Smooth muscle cell of the coronary artery (primary cell): Measurements from ENCODE around the gene ELOA2. TPM values are rescaled to one million over a fixed set of nuclear protein-coding genes. Genes with fewer than 3 reads are reported as not detected.

Experiments used
- total RNA-seq: library from RNA; depleted of rRNA; stranded (reverse); fragments of >200 nt; gene quantifications from 2 replicates; pipeline ENCODE4 v1.2.3, GENCODE V29; 2014; ENCODE audit warnings: low replicate concordance

ELOA2 gene
- not detected in 2 replicates for total RNA-seq

DNA sequence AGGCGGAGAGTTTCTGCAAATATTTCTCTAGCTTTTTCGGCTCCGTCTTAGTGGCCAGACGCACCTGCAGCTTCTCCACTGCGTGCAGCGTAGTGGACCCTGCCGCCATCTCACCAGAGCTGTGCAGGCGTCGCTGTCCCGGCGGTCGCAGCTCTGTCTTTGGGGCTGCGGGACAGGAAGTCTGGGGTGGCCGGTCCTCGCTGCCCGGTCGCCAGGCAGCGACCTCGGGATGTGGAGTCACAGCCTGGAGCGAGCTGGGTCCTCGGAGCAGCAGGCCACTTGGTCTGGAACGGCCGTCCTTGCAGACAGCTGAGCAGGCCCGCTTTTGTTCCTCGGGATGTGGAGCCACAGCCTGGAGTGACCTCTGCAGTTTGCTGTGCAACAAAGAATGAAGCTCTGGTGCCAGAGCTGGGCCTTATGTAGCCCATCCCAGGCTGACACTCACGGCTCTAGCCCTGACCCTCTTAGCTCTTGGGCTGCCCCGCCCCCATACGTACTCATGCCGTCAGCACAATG is at the start of gene ELOA2:
ELOA2 (minus strand) TSS at position 466 of the 516 bp plus-strand sequence; CDS start at position 109, 357 bp downstream.

Other genes starting within 250 kb of the ELOA2 start
- gene PIAS2, start 118.1 kb downstream of the ELOA2 start, total RNA-seq = 11.8 and 12.1 TPM in 2 replicates
- gene KATNAL2, start 118.0 kb downstream of the ELOA2 start, total RNA-seq = 0.75 and 4.6 TPM in 2 replicates
- 12.3 and 21.4 TPM in 2 replicates for gene HDHD2, start 114.9 kb upstream of the ELOA2 start, total RNA-seq
- 20.6 and 55.1 TPM in 2 replicates for gene IER3IP1, start 140.7 kb upstream of the ELOA2 start, total RNA-seq
- gene SKOR2, start 216.0 kb upstream of the ELOA2 start, total RNA-seq = not detected in 2 replicates